HG03442 (cell line): ENCODE results near the gene KRTAP13-3.

Source experiments
- ATAC-seq: cut with Tn5 transposase; IDR thresholded peaks from one replicate; pipeline ENCODE4 v1.9.1; 2021; ENCODE audit warnings: mild to moderate bottlenecking, moderate library complexity; ENCODE audit not compliant: unreplicated experiment

KRTAP13-3 gene

GRCh38 chr21:30425826-30426225, at the start of gene KRTAP13-3:
Gene KRTAP13-3, minus strand, starts transcription at chr21:30425926. Its CDS starts 14 bp downstream, at chr21:30425912.
- no peak for ATAC-seq

GRCh38 chr21:30468900-30469714, 43.4 kb upstream of the KRTAP13-3 start:
- ATAC-seq, result no peak

- no peak for ATAC-seq
Measured at GRCh38 chr21:30463713-30464112, 38.0 kb upstream of the KRTAP13-3 start.

GRCh38 chr21:30448514-30448913, 22.8 kb upstream of the KRTAP13-3 start:
- no peak for ATAC-seq

GRCh38 chr21:30447056-30447455, 21.3 kb upstream of the KRTAP13-3 start:
- no peak for ATAC-seq

- no peak for ATAC-seq
Measured at GRCh38 chr21:30444204-30444603, 18.5 kb upstream of the KRTAP13-3 start.

GRCh38 chr21:30443226-30443625, 17.5 kb upstream of the KRTAP13-3 start:
- no peak for ATAC-seq

GRCh38 chr21:30439975-30440374, 14.2 kb upstream of the KRTAP13-3 start, which contains the start of gene KRTAP15-1:
Gene KRTAP15-1, plus strand, starts transcription at chr21:30440275. Its CDS starts 53 bp downstream, at chr21:30440328.
- ATAC-seq, result no peak

- ATAC-seq, result no peak
Measured at GRCh38 chr21:30437010-30437565, 11.4 kb upstream of the KRTAP13-3 start.

- ATAC-seq, result no peak
Measured at GRCh38 chr21:30434033-30434631, 8.4 kb upstream of the KRTAP13-3 start.

- ATAC-seq, result no peak
Measured at GRCh38 chr21:30430170-30430655, 4.5 kb upstream of the KRTAP13-3 start, which contains the start of gene KRTAP13-4. Gene KRTAP13-4, plus strand, starts transcription at chr21:30430220. Its CDS starts 56 bp downstream, at chr21:30430276.

- ATAC-seq, result no peak
Measured at GRCh38 chr21:30426731-30427130, 1.0 kb upstream of the KRTAP13-3 start.

GRCh38 chr21:30415993-30416392, 9.7 kb downstream of the KRTAP13-3 start:
- no peak for ATAC-seq

- ATAC-seq, result no peak
Measured at GRCh38 chr21:30408782-30409494, 16.8 kb downstream of the KRTAP13-3 start.

- no peak for ATAC-seq
Measured at GRCh38 chr21:30395731-30396130, 30.0 kb downstream of the KRTAP13-3 start, which contains the start of gene KRTAP13-1. Gene KRTAP13-1, plus strand, starts transcription at chr21:30396031. Its CDS starts 56 bp downstream, at chr21:30396087.

GRCh38 chr21:30391492-30392025, 34.2 kb downstream of the KRTAP13-3 start:
- ATAC-seq, result no peak

- no peak for ATAC-seq
Measured at GRCh38 chr21:30382201-30382600, 43.5 kb downstream of the KRTAP13-3 start.
